MM.1S (cell line): ENCODE data around the gene EHBP1.

ENCODE experiments used
- CTCF ChIP-seq: fragments of 300-600 bp; sonication (generic); IDR thresholded peaks from 2 replicates; pipeline ENCODE4 v1.5.1; 2016; ENCODE audit warnings: antibody characterized with exemption, low read length, mixed read lengths
- EZH2 ChIP-seq: fragments of 300-600 bp; sonication (generic); optimal IDR thresholded peaks from 2 replicates; pipeline ENCODE3; 2017; ENCODE audit warnings: low read depth, mild to moderate bottlenecking, antibody characterized with exemption, low read length, mixed read lengths

- no peak for TF ChIP-seq CTCF
- TF ChIP-seq EZH2, result no peak
These were observed 42.1 kb upstream of the EHBP1 start for GRCh38 chr2:62663411-62663810.
